Measurements from ENCODE around the gene AFF1.

GRCh38 chr4:86980230-86980629, 45.4 kb downstream of the AFF1 start:
- TF ChIP-seq EZH2 (IDR thresholded peaks at IDR 0.05; ENCODE audit: insufficient read depth, poor library complexity, severe bottlenecking): no peak
- TF ChIP-seq EZH2phosphoT487 (IDR thresholded peaks at IDR 0.05; ENCODE audit: insufficient read depth, low read depth): no peak

Measured in GM23248 (cell line).